ENCODE measurements around the gene ADGRG4. TPM values are rescaled to one million over a fixed set of nuclear protein-coding genes. Genes with fewer than 3 reads are reported as not detected.

Gene ADGRG4
- total and polyA plus RNA-seq, 2 of the 8 experiments (the other 6 are each of a cell fraction or from before 2014, with no cell fraction given), result not detected

DNA sequence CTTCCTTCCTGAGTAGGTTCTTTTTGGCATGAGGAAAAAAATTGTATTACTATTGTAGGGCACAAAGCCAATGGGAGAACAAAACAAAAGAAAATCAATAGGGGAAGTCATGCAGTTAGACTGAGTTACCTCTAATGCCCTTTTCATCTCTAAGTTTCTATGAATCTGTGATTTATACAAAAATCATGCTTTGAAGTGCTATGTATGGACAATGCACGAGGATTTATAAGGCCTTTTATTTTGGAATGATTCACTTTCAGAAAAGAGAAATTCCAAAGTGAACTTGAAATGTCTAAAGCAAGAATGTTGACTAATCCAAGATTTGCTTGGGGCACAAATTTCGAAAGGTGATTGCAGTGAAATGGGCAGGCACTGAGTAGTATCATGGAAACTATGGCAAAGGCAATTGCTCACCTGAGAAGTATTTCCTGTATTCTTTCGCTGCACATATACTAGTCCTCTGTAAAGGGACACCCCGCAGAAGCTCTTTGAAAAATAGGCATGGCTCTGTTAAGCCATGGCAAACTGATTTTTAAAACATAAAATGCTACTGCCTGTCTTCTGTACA, 52.8 kb downstream of the ADGRG4 start:
- Histone ChIP-seq H3K36me3 (ENCODE audit: control insufficient read depth in 2 of 4, insufficient read depth in 4 of 4, low read length in 3 of 4) (no peaks in the 10 kb centered on the region), H4K8ac (ENCODE audit: extremely low read depth, insufficient read depth, low read length) (no peak overlapping the region), H2BK120ac (replicated peaks; ENCODE audit: low read depth, low read length) (no peak overlapping the region), H4K91ac (replicated peaks; ENCODE audit: insufficient read length, low read length) (no peak overlapping the region), H3K4ac (replicated peaks; ENCODE audit: insufficient read length, low read depth, low read length) (no peak overlapping the region), H2AFZ (ENCODE audit: low read length) (no peak overlapping the region), H3K4me3 (ENCODE audit: extremely low read depth in 1 of 4, insufficient read depth in 2 of 4, low read depth in 3 of 4, low read length in 4 of 4) (no peak overlapping the region), H3K9ac (replicated peaks in 1 of 4; ENCODE audit: extremely low read depth in 1 of 4, low read depth in 3 of 4, low read length in 3 of 4) (no peak overlapping the region), H3K4me1 (replicated peaks in 1 of 4; ENCODE audit: control insufficient read depth in 3 of 4, insufficient read depth in 4 of 4, low read length in 3 of 4) (no peaks in the 10 kb centered on the region), H3K4me2 (ENCODE audit: insufficient read depth in 1 of 2, low read depth in 2 of 2, low read length in 2 of 2) (no peak overlapping the region), H4K5ac (ENCODE audit: insufficient read length, low read depth, low read length) (no peak overlapping the region), H2BK5ac (ENCODE audit: low read depth, low read length) (no peak overlapping the region), H2AK5ac (ENCODE audit: low read depth, low read length) (no peak overlapping the region), H2BK12ac (ENCODE audit: low read depth, low read length) (no peak overlapping the region), H3K79me1 (ENCODE audit: low read depth, low read length) (no peaks in the 10 kb centered on the region), H3K56ac (replicated peaks; ENCODE audit: insufficient read length, low read depth, low read length) (no peak overlapping the region), H3K27ac (ENCODE audit: low read depth, low read length) (no peak overlapping the region), H3K9me3 (ENCODE audit: insufficient read depth in 2 of 2, low read depth in 1 of 2, low read length in 1 of 2) (no peaks in the 10 kb centered on the region), H3K18ac (ENCODE audit: extremely low read depth, low read length) (no peak overlapping the region), H2BK20ac (ENCODE audit: low read length) (no peak overlapping the region), H3K14ac (ENCODE audit: insufficient read length) (no peak overlapping the region), H3K23ac (ENCODE audit: insufficient read length) (no peak overlapping the region), H3K79me2 (ENCODE audit: control insufficient read depth in 1 of 2, insufficient read depth in 2 of 2, low read length in 2 of 2) (no peaks in the 10 kb centered on the region), H4K20me1 (replicated peaks in 1 of 2; ENCODE audit: control insufficient read depth in 1 of 2, insufficient read depth in 2 of 2, low read length in 2 of 2) (no peaks in the 10 kb centered on the region), H3K23me2 (ENCODE audit: low read depth, low read length) (no peaks in the 10 kb centered on the region), H3K27me3 (replicated peaks in 1 of 4; ENCODE audit: control insufficient read depth in 3 of 4, extremely low read depth in 1 of 4, insufficient read depth in 3 of 4, low read length in 3 of 4) (no peaks in the 10 kb centered on the region), H2BK15ac (ENCODE audit: low read length) (no peak overlapping the region)
- CTCF ChIA-PET (ENCODE audit: partially characterized antibody), result no interaction called here
- 82% methylated on average over 4 of the region's 4 CpGs; no CpG with 5 or more reads in 1 of the 2 experiments for WGBS, 2 experiments (ENCODE audit: extremely low coverage in 1 of 2, insufficient coverage in 1 of 2, insufficient read length in 1 of 2, insufficient replicate concordance in 2 of 2, low coverage in 1 of 2, low lambda C conversion rate in 2 of 2, missing lambda C conversion rate in 1 of 2)
- no peak for DNase-seq (ENCODE audit: low read depth in 1 of 2, low spot score in 2 of 2)
- FAIRE-seq, result no peak
- POLR2A ChIA-PET (ENCODE audit: partially characterized antibody), result no interaction called here
- TF ChIP-seq CBX8 (IDR thresholded peaks at IDR 0.05; ENCODE audit: borderline replicate concordance, low read depth, low read length), result no peak
- TF ChIP-seq, protein P1, sequence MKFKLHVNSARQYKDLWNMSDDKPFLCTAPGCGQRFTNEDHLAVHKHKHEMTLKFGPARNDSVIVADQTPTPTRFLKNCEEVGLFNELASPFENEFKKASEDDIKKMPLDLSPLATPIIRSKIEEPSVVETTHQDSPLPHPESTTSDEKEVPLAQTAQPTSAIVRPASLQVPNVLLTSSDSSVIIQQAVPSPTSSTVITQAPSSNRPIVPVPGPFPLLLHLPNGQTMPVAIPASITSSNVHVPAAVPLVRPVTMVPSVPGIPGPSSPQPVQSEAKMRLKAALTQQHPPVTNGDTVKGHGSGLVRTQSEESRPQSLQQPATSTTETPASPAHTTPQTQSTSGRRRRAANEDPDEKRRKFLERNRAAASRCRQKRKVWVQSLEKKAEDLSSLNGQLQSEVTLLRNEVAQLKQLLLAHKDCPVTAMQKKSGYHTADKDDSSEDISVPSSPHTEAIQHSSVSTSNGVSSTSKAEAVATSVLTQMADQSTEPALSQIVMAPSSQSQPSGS (IDR thresholded peaks at IDR 0.05; ENCODE audit: low read length), result no peak
